Dermis microvascular lymphatic vessel endothelial cell (primary cell): Measurements from ENCODE around the gene F2RL1. TPM values are rescaled to one million over a fixed set of nuclear protein-coding genes. Genes with fewer than 3 reads are reported as not detected.
"Not testable (repeated sequence)": the region's sequence is repeated elsewhere in the genome, so short reads cannot be mapped to it uniquely, and the experiment has no call there.

ENCODE experiments used
- DNase-seq, 2 donors: peaks; one replicate each; pipeline versions ENCODE4 v3.0.0 to v3.0.0-alpha.2; 2010; ENCODE audit warnings: low read depth in 2 of 2
- total RNA-seq: library from RNA; depleted of rRNA; stranded (reverse); fragments of >200 nt; gene quantifications from 2 replicates; pipeline ENCODE4 v1.2.1, GENCODE V29; 2014

F2RL1 gene
- total RNA-seq: 61.2 and 98.1 TPM in 2 replicates

GRCh38 chr5:76818844-76819831 is at the start of gene F2RL1:
Gene F2RL1 (plus strand): TSS chr5:76819030. CDS start chr5:76819183, 153 bp downstream.
- peak in 1 of 2 donors; percentile 88 for DNase-seq

DNA sequence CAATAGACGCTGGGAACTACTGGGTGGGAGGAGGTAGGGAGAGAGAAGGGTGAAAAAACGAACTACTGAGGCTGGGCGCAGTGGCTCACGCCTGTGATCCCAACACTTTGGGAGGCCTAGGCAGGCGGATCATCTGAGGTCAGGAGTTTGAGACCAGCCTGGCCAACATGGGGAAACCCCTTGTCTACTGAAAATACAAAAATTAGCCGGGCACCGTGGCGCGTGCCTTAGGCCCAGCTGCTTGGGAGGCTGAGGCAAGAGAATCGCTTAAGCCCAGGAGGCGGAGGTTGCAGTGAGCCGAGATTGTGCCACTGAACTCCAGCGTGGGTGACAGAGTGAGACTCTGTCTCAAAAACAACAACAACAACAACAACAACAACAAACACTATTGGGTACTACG is 47.8 kb upstream of the F2RL1 start:
- not testable (repeated sequence) for DNase-seq

DNA sequence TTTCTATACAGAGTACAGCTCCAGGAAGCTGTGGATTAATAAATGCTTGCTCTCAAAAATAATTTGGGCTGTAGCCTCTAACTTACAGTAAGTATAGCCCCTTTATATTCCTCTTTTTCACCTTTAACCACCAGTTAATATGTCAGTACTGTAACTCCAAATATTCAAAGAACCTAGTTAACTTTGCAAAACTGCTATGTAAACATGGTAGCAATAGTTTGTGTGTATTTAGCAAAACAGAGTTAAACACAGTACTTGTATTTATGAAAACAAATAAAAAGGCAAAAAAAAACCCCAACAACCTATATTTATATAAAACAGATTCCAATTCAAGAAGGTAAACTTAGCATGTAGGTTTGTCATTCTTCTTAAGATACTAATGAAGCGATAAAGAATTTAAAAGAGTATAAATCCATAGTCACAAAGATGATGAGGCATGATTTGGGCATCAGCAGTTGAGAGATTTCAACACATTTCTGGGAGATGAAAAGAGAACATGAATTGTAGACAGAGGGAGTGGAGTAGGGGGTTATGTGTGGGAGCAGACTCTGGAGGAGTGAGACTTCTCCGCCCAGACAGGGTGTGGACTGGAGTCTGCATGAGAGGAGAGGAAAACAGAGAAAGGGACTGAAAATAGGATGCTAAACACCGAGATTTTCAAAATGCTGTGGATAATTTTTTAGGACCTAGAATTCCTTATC is 47.0 kb upstream of the F2RL1 start:
- DNase-seq: no peak

- DNase-seq: no peak
Measured at GRCh38 chr5:76775921-76776320, 42.9 kb upstream of the F2RL1 start.

- no peak for DNase-seq
Measured at GRCh38 chr5:76776391-76776790, 42.4 kb upstream of the F2RL1 start.

DNA sequence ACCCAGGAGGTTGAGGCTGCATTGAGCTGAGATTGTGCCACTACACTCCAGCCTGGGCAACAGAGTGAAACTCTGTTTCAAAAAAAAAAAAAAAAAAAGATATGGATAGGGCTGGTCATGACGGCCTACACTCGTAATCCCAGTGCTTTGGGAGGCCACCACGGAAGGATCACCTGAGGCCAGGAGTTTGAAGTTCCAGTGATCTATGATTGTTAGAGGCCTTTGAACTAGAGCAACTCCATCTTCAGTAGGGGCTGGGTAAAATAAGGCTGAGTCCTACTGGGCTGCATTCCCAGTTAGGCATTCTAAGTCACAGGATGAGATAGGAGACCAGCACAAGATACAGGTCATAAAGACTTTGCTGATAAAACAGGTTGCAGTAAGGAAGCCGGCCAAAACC is 38.2 kb upstream of the F2RL1 start:
- DNase-seq: not testable (repeated sequence)

DNA sequence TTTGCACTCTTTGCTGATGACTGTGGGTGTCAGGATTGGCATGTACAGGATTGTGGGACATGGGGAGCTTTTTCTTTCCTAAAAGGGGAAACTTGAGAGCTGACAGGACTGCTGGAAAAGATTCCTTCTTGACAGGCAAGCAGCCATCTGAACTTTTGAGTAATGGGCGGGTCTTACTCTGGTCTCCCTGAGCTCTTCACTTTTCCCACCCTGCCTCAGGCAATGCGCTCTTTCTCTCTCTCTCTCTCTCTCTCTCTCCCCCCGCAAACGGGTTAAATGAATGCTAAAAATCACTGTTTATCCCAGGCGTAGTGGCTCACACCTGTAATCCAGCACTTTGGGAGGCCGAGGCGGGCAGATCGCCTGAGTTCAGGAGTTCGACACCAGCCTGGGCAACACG is 37.1 kb upstream of the F2RL1 start:
- no peak for DNase-seq

DNA sequence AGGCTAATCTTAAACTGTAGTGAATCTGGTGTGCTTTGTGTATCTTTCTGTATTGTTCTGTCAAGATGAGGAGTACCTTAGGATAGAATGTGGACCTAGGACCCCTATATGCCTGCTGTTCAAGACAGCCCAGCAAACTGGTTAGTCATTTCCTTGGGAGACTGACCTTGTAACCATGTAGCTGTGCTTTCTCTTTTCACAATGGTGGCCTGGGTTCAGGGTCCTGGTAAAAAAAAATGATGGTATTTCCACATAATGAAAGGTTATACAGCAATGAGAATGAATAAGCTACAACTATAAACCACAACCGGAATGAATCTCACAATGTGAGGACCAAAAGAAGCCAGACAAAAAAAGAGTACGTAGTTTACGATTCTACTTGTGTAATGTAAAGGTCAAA is 36.4 kb upstream of the F2RL1 start:
- peak in 1 of 2 donors; percentile 89 for DNase-seq

- peak; percentile 76 to 97 for DNase-seq
Measured at GRCh38 chr5:76787237-76787636, 31.6 kb upstream of the F2RL1 start.

DNA sequence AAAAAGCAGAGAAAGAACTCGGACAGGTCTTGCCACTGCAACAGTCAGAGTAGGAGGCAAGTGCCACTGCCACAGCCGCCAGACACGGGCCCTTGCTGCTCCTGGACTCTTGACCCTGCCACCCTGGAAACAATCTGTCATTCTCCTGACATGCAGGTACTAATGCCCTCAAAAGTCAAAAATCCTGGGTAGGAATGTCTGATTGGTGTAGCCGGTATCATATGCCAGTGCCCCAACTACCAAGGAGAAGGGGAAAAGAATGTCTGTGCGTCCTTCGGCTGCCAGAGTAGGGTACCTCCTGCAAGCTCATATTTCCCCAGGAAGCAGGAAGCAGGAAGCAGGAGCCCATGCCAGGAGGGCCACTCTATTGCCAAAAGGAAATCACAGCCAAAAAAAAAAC is 30.5 kb upstream of the F2RL1 start:
- DNase-seq: peak in 1 of 2 donors; percentile 65

DNA sequence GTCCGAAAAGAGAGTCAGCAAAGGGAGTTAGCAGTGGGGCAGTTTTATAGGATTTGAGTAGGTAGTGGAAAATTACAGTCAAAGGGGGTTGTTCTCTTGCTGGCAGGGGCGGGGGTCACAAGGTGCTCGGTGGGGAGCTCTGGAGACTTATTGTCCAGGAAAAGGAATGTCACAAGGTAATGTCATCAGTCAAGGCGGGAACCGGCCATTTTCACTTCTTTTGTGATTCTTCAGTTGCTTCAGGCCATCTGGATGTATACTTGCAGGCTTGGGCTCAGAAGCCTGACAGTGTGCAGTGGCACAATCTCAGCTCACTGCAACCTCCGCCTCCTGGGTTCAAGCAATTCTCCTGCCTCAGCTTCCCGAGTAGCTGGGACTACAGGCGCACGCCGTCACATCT is 29.6 kb upstream of the F2RL1 start:
- DNase-seq: not testable (repeated sequence)

DNA sequence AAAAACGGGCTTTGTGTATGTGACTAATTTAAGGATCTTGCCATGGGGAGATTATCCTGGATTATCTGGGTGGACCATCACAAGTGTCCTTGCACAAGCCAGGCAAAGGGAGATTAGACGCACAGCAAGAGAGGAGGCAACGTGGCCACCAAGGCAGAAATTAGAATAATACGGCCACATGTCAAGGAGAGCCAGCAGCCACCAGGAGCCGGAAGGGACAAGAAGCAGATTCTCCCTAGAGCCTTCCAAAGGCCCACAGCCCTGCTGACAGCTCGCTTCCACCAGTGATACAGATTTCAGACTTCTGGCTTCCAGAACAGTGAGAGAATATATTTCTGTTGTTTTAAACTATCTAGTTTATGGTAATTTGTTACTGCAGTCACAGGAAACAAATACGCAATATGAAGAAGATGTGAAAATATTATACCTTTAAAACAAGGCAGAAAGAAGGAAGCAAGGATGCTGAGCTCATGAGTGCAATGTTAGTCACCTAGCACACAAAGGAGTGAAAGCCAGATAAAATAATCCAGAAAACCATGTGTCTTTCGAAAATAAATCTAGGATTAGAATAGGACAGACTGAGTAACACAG is 28.7 kb upstream of the F2RL1 start:
- DNase-seq: no peak

DNA sequence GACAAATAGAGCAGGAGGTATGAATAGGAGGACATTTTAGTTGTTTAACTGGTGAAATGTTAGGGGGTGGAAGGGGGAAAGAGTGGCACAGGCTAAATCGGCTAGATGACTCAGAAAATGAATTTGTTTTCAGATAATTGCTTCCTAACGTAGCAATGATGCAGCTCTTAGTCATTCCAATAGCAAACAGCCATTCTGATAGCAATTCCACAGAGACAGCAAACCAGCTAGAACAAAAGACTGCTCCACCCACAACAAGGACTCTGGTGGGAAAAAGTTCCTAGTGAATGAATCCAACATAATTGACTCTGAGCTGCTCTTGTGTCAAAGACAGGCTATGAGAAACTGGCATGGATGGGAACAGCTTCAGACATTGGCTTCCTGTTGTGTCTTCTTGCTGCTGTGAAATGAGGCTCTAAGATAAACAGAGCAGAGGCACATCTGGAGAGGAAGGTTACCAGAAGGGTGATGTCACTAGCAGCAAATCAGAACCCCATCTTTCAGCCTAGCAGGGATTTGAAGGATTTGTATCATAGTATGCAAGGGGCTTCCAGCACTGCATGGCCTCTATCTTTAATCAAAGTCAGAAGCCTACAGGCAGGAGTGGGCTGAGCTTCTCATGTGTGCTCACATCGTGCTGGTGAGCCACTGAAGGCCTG is 28.1 kb upstream of the F2RL1 start:
- peak; percentile 85 to 100 for DNase-seq

DNA sequence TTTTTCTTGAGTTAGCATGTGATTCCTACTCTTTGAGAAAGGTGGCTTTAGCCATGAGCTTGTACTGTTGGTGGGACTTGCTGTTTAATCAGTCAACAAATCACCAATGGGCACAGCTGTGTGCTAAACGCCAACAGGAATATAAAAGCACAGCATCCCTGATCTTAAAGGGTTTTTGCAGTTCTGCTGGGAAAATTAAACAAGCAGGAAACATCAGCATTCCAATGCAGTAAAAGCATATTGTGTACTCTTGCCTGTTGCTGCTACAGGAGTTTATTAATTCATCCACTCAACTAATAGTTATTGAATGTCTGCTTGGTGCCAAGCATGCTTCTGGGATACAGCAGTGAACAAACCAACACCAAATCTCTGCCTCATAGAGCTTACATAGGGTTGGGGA is 27.4 kb upstream of the F2RL1 start:
- DNase-seq: peak in 1 of 2 donors; percentile 72

DNA sequence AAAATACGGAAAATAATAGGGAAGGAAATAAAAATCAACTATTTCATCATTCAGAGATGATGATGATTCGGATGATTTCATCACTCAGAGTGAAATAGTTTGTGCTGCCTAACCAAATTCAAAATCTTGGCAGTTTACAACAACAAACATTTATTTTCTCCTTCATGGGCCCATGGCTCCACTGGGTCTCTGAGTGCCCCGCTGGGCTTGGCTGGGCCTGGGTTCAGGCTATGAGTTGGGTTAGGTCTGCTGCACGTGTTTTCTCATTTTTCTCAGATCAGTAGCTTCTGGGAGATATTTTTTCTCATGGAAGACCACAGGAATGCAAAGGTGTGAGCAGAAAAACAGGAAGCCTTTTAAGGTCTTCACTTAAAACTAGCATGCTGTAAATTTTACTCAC is 24.0 kb upstream of the F2RL1 start:
- no peak for DNase-seq

- DNase-seq: no peak
Measured at GRCh38 chr5:76799588-76799987, 19.2 kb upstream of the F2RL1 start.

- no peak for DNase-seq
Measured at GRCh38 chr5:76800579-76800978, 18.3 kb upstream of the F2RL1 start.

- DNase-seq: peak in 1 of 2 donors; percentile 63
Measured at GRCh38 chr5:76801159-76801802, 17.5 kb upstream of the F2RL1 start.

DNA sequence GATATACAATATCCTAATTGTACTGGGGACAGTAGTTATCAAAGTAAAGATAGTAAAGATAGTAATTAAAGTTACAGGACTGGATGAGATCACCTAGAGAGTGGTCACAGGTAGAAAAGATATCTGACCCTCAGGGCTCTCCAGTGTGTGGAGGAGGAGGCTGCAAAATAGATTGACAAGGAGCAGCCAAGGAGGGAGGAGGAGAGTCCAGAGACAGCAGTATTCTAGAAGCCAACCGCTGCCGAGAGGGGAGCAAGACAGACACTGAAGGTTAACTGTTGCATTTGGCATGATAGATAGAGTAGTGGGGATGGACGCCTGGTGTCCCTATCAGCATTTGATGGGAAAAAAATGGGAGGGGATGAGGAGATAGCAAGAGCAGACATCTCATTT is 17.0 kb upstream of the F2RL1 start:
- no peak for DNase-seq

DNA sequence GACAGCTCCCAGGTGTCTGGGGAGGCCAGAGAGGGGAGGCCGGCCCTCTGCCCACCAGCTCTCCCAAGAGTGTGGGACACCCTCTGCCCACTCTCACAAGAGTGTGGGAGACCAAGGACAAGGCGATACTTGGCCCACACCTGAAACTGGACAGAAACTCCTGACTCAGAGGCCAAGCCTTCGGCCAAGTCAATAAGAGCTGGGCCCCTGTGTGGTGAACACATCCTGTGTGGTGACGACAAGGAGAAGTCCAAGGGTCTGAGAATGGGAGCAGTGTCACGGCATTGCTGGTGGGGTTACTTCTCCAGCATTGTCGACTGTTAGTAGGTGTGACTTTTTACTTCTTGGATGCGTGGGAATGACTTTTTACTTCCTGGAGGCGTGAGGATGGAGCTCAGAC is 14.6 kb upstream of the F2RL1 start:
- peak in 1 of 2 donors; percentile 49 for DNase-seq
